Natural killer cell (primary cell): ENCODE measurements around the gene EHBP1L1. TPM values are rescaled to one million over a fixed set of nuclear protein-coding genes. Genes with fewer than 3 reads are reported as not detected.

Experiments
- ATAC-seq, 3 donors: fragments of 150-1000 bp in 2 of 3; fragments of 200-7000 bp in 1 of 3; cut with Tn5 transposase; 1 replicate in 1 of 3; 2 replicates in 2 of 3; pipeline ENCODE4 v1.10.0; 2021; ENCODE audit warnings: mild to moderate bottlenecking in 2 of 3, moderate library complexity in 2 of 3
- DNase-seq, 2 donors: peaks; one replicate each; pipeline versions ENCODE4 v3.0.0 to v3.0.0-alpha.2; 2013 to 2021; ENCODE audit warnings: mixed read lengths in 1 of 2
- H3K27ac ChIP-seq: one replicate; pipeline ENCODE4 v1.5.1; 2013; ENCODE audit warnings: mild to moderate bottlenecking, low read length
- H3K27me3 ChIP-seq: one replicate; pipeline ENCODE4 v1.6.1; 2013; ENCODE audit warnings: low read length; ENCODE audit not compliant: control insufficient read depth, insufficient read depth
- H3K36me3 ChIP-seq: one replicate; pipeline ENCODE4 v1.6.1; 2013; ENCODE audit warnings: low read length; ENCODE audit not compliant: control insufficient read depth, insufficient read depth
- H3K4me1 ChIP-seq: one replicate; pipeline ENCODE4 v1.6.1; 2013; ENCODE audit warnings: low read length; ENCODE audit not compliant: control insufficient read depth, insufficient read depth
- H3K4me3 ChIP-seq: one replicate; pipeline ENCODE4 v1.5.1; 2013; ENCODE audit warnings: low read length
- H3K9me3 ChIP-seq: one replicate; pipeline ENCODE4 v1.6.1; 2013; ENCODE audit warnings: low read length; ENCODE audit not compliant: control insufficient read depth, insufficient read depth
- H3K27ac Mint-ChIP-seq, 2 donors: one replicate each; pipeline ENCODE4 v1.8.0; 2022; ENCODE audit warnings: mild to moderate bottlenecking in 2 of 2, mixed read lengths in 2 of 2, moderate library complexity in 1 of 2
- H3K27me3 Mint-ChIP-seq, 2 donors: one replicate each; pipeline ENCODE4 v1.8.0; 2022; ENCODE audit warnings: low read depth in 2 of 2, mixed read lengths in 2 of 2
- H3K36me3 Mint-ChIP-seq: one replicate; pipeline ENCODE4 v1.8.0; 2022; ENCODE audit warnings: mixed read lengths
- H3K4me1 Mint-ChIP-seq, 2 donors: one replicate each; pipeline ENCODE4 v1.8.0; 2022; ENCODE audit warnings: mixed read lengths in 2 of 2
- H3K4me3 Mint-ChIP-seq: one replicate; pipeline ENCODE4 v1.8.0; 2022; ENCODE audit warnings: mild to moderate bottlenecking, moderate library complexity, mixed read lengths
- H3K9me3 Mint-ChIP-seq, 2 donors: one replicate each; pipeline ENCODE4 v1.8.0; 2022; ENCODE audit warnings: mixed read lengths in 2 of 2
- CTCF ChIP-seq: fragments of 200-600 bp; IDR thresholded peaks from one replicate; pipeline ENCODE4 v1.8.0; 2022; ENCODE audit warnings: antibody characterized with exemption
- WGBS: methylation state at CpG from one replicate; pipeline ENCODE4 v1.1.7; 2013; ENCODE audit warnings: missing lambda C conversion rate; ENCODE audit not compliant: insufficient coverage; 5-methylcytosine and 5-hydroxymethylcytosine counted together
- intact Hi-C: fragments of 100-400 bp; cut with micrococcal nuclease; formaldehyde crosslinking; loops from one replicate; pipeline ENCODE4 v1.14.2; 2022
- total RNA-seq, 4 donors: library from RNA; stranded (reverse); fragments of 120-200 nt in 1 of 4; gene quantifications; one replicate each; pipeline versions ENCODE4 v1.2.3 to v1.2.4, GENCODE V29; 2013 to 2022

Gene EHBP1L1
- total RNA-seq, 3 donors from 2014 or later (not counting 1 experiment from before 2014, with no cell fraction given), result 129 to 137 (median 135) TPM

GRCh38 chr11:65547446-65548125, 28.3 kb upstream of the EHBP1L1 start:
- Mint-ChIP-seq H3K9me3 (no peaks in the 10 kb centered on the region), H3K4me3 (peak overlapping the region; percentile 47), H3K27ac (peak overlapping the region in 1 of 2 donors; percentile 87), H3K4me1 (peaks cover 31 to 60% of the 10 kb centered on the region in 2 donors), H3K27me3 (no peaks in the 10 kb centered on the region), H3K36me3 (no peaks in the 10 kb centered on the region)
- Histone ChIP-seq H3K4me1 (peaks cover 42% of the 10 kb centered on the region), H3K4me3 (no peak overlapping the region), H3K9me3 (no peaks in the 10 kb centered on the region), H3K27me3 (no peaks in the 10 kb centered on the region), H3K27ac (peak overlapping the region; percentile 12), H3K36me3 (peaks cover 13% of the 10 kb centered on the region)
- DNase-seq, result peak in 1 of 2 donors; percentile 76
- TF ChIP-seq CTCF, result no peak
- intact Hi-C loops, result loop anchor here (10.0 kb wide), 1 partner anchor 437 kb away; no protein-coding TSS in a partner anchor
- WGBS, result 74% methylated on average over 52 of the region's 52 CpGs
- ATAC-seq, result no peak

- H3K4me1 Mint-ChIP-seq, result peaks cover 33 to 65% of the 10 kb centered on the region in 2 donors
- Histone ChIP-seq H3K36me3 (peaks cover 10% of the 10 kb centered on the region), H3K9me3 (no peaks in the 10 kb centered on the region), H3K27me3 (no peaks in the 10 kb centered on the region), H3K4me3 (no peak overlapping the region), H3K27ac (no peak overlapping the region), H3K4me1 (peaks cover 50% of the 10 kb centered on the region)
- H3K4me3 Mint-ChIP-seq, result peak overlapping the region; percentile 47
- H3K9me3 Mint-ChIP-seq, result no peaks in the 10 kb centered on the region
- 82% methylated on average over 3 of the region's 3 CpGs for WGBS
- DNase-seq (no peak), ATAC-seq (no peak)
- H3K36me3 Mint-ChIP-seq, result no peaks in the 10 kb centered on the region
- intact Hi-C loops, result loop anchor here (10.0 kb wide), 1 partner anchor 436 kb away; no protein-coding TSS in a partner anchor
- peak overlapping the region in 1 of 2 donors; percentile 65 for H3K27ac Mint-ChIP-seq
- no peak for TF ChIP-seq CTCF
- H3K27me3 Mint-ChIP-seq, result no peaks in the 10 kb centered on the region
Observed at GRCh38 chr11:65548395-65548794, 27.5 kb upstream of the EHBP1L1 start.

GRCh38 chr11:65549096-65549495, 26.8 kb upstream of the EHBP1L1 start:
- H3K36me3 Mint-ChIP-seq, result no peaks in the 10 kb centered on the region
- ATAC-seq (no peak), DNase-seq (no peak)
- H3K9me3 ChIP-seq, result no peaks in the 10 kb centered on the region
- intact Hi-C loops, result loop anchor here (10.0 kb wide), 1 partner anchor 436 kb away; no protein-coding TSS in a partner anchor
- TF ChIP-seq CTCF, result no peak
- no peaks in the 10 kb centered on the region for H3K27me3 ChIP-seq
- no peak overlapping the region for H3K27ac ChIP-seq
- H3K9me3 Mint-ChIP-seq, result no peaks in the 10 kb centered on the region
- peaks cover 10% of the 10 kb centered on the region for H3K36me3 ChIP-seq
- 94% methylated on average over 3 of the region's 3 CpGs for WGBS
- H3K27ac Mint-ChIP-seq, result peak overlapping the region in 1 of 2 donors; percentile 65
- H3K4me3 ChIP-seq, result no peak overlapping the region
- peaks cover 57% of the 10 kb centered on the region for H3K4me1 ChIP-seq
- no peaks in the 10 kb centered on the region for H3K27me3 Mint-ChIP-seq
- H3K4me1 Mint-ChIP-seq, result peaks cover 33 to 61% of the 10 kb centered on the region in 2 donors
- H3K4me3 Mint-ChIP-seq, result peak overlapping the region; percentile 37
